HCT116 (cell line): ENCODE results near the gene EVL. TPM values are rescaled to one million over a fixed set of nuclear protein-coding genes. Genes with fewer than 3 reads are reported as not detected.

ENCODE experiments used
- ATAC-seq: fragments of 200-7000 bp; cut with Tn5 transposase; 2 replicates; pipeline ENCODE4 v1.9.1; 2020; ENCODE audit warnings: mild to moderate bottlenecking, moderate library complexity
- BruUV-seq: library from RNA; stranded (reverse); fragments of 400-500 nt; replicated peaks from 2 replicates; lab custom pipeline; 2021; lab: Mats Ljungman, UMichigan
- CTCF ChIA-PET: fragments of 300-600 bp; sonication (Branson Sonifier 250); formaldehyde crosslinking; loops from one replicate; lab custom pipeline; 2021; ENCODE audit warnings: antibody characterized with exemption; lab: Charles Lee
- POLR2A ChIA-PET: fragments of 300-600, 350-600 bp; sonication (Branson Sonifier 250); formaldehyde crosslinking; loops from one replicate; lab custom pipeline; 2021; ENCODE audit warnings: antibody characterized with exemption; lab: Charles Lee
- RAD21 ChIA-PET, 2 experiments: fragments of 300-600 bp; sonication (Branson Sonifier 250); formaldehyde crosslinking; loops; one replicate each; lab custom pipeline; 2023; ENCODE audit warnings: low total read pairs in 2 of 2; ENCODE audit not compliant: uncharacterized antibody in 2 of 2, unreplicated experiment in 2 of 2, low non-redundant PET in 1 of 2; lab: Charles Lee
- DNase-seq: peaks from one replicate; pipeline ENCODE4 v3.0.0-alpha.2; 2010; ENCODE audit warnings: low read depth, low spot score
- H2AFZ ChIP-seq: fragments of 200-600 bp; shearing (Covaris generic), sonication (generic); 2 replicates; pipeline ENCODE4 v1.6.1; 2017; ENCODE audit warnings: low read depth, mixed run types, mixed read lengths, antibody characterized with exemption, low read length; ENCODE audit not compliant: poor library complexity, severe bottlenecking
- H3K27ac ChIP-seq: 2 replicates; pipeline ENCODE4 v1.5.1; 2012; ENCODE audit warnings: low read depth, low read length
- H3K27me3 ChIP-seq: fragments of 200-600 bp; sonication (generic); 2 replicates; pipeline ENCODE4 v1.6.1; 2016; ENCODE audit warnings: mixed run types, low read length, mixed read lengths; ENCODE audit not compliant: insufficient read depth
- H3K36me3 ChIP-seq, 2 experiments: fragments of 200-500 bp in 1 of 2; fragments of 200-600 bp in 1 of 2; sonication (Bioruptor generic) in 1 of 2; sonication (generic) in 1 of 2; 2 replicates each; pipeline versions ENCODE4 v1.5.1 to v1.6.1; 2014 to 2016; ENCODE audit warnings: low read length in 2 of 2, inconsistent platforms in 1 of 2, mixed read lengths in 1 of 2, mixed run types in 1 of 2; ENCODE audit not compliant: insufficient read depth in 2 of 2, control insufficient read depth in 1 of 2
- H3K4me1 ChIP-seq, 2 experiments: fragments of 200-600 bp in 1 of 2; sonication (generic) in 1 of 2; 2 replicates each; pipeline versions ENCODE4 v1.5.1 to v1.6.1; 2012 to 2017; ENCODE audit warnings: low read length in 2 of 2, inconsistent platforms in 1 of 2, mild to moderate bottlenecking in 1 of 2, mixed read lengths in 1 of 2, mixed run types in 1 of 2, moderate library complexity in 1 of 2; ENCODE audit not compliant: insufficient read depth in 2 of 2, control insufficient read depth in 1 of 2
- H3K4me2 ChIP-seq: fragments of 200-600 bp; sonication (generic); 2 replicates; pipeline ENCODE4 v1.6.1; 2017; ENCODE audit warnings: mixed run types, low read length, mixed read lengths
- H3K4me3 ChIP-seq, 2 experiments: fragments of 200-600 bp in 1 of 2; sonication (generic) in 1 of 2; replicated peaks in 1 of 2; 2 replicates each; pipeline ENCODE4 v1.5.1; 2011 to 2016; ENCODE audit warnings: low read length in 2 of 2, control low read depth in 1 of 2, low read depth in 1 of 2, mild to moderate bottlenecking in 1 of 2, mixed read lengths in 1 of 2, mixed run types in 1 of 2
- H3K79me2 ChIP-seq: fragments of 200-600 bp; sonication (generic); 2 replicates; pipeline ENCODE4 v1.6.1; 2017; ENCODE audit warnings: mild to moderate bottlenecking, mixed run types, low read length, moderate library complexity, mixed read lengths; ENCODE audit not compliant: insufficient read depth
- H3K9ac ChIP-seq: fragments of 200-600 bp; sonication (generic); 2 replicates; pipeline ENCODE4 v1.6.1; 2016; ENCODE audit warnings: low read length, mixed read lengths
- H3K9me2 ChIP-seq: fragments of 200-600 bp; sonication (generic), shearing (Covaris generic); 2 replicates; pipeline ENCODE4 v1.6.1; 2017; ENCODE audit warnings: mixed run types, mild to moderate bottlenecking, moderate library complexity; ENCODE audit not compliant: insufficient read depth
- H3K9me3 ChIP-seq, 2 experiments: fragments of 200-500 bp in 1 of 2; fragments of 200-600 bp in 1 of 2; sonication (Bioruptor generic) in 1 of 2; sonication (generic) in 1 of 2; 2 replicates each; pipeline ENCODE4 v1.6.1; 2014 to 2017; ENCODE audit warnings: low read length in 2 of 2, mixed read lengths in 2 of 2, inconsistent platforms in 1 of 2, low read depth in 1 of 2, mild to moderate bottlenecking in 1 of 2, mixed run types in 1 of 2, moderate library complexity in 1 of 2; ENCODE audit not compliant: control insufficient read depth in 1 of 2, insufficient read depth in 1 of 2
- H4K20me1 ChIP-seq: fragments of 200-600 bp; sonication (generic), shearing (Covaris generic); 2 replicates; pipeline ENCODE4 v1.6.1; 2017; ENCODE audit warnings: mixed run types, mild to moderate bottlenecking, moderate library complexity; ENCODE audit not compliant: insufficient read depth
- CEBPB ChIP-seq: IDR thresholded peaks from 2 replicates; pipeline ENCODE4 v1.6.1; 2012; ENCODE audit warnings: low read depth
- CTCF ChIP-seq, 3 experiments: fragments of 200-600 bp in 1 of 3; sonication (generic) in 1 of 3; IDR thresholded peaks in 2 of 3; conservative IDR thresholded peaks in 1 of 3; 2 replicates each; pipeline ENCODE4 v1.5.1; 2012 to 2017; ENCODE audit warnings: low read depth in 2 of 3, low read length in 2 of 3, antibody characterized with exemption in 1 of 3, borderline replicate concordance in 1 of 3, control low read depth in 1 of 3, mild to moderate bottlenecking in 1 of 3, mixed read lengths in 1 of 3, mixed run types in 1 of 3, moderate library complexity in 1 of 3; ENCODE audit not compliant: insufficient read depth in 1 of 3
- EZH2 ChIP-seq: fragments of 200-600 bp; sonication (generic); IDR thresholded peaks from 2 replicates; pipeline ENCODE4 v1.6.1; 2017; ENCODE audit warnings: antibody characterized with exemption, mixed run types
- EZH2phosphoT487 ChIP-seq: fragments of 200-600 bp; IDR thresholded peaks from 2 replicates; pipeline ENCODE4 v1.6.1; 2018; ENCODE audit warnings: antibody characterized with exemption, borderline replicate concordance
- FOSL1 ChIP-seq: IDR thresholded peaks from 2 replicates; pipeline ENCODE4 v1.6.1; 2012; ENCODE audit warnings: low read depth
- MAX ChIP-seq: IDR thresholded peaks from 2 replicates; pipeline ENCODE4 v1.6.1; 2012
- POLR2A ChIP-seq: IDR thresholded peaks from 2 replicates; pipeline ENCODE4 v1.7.0; 2011; ENCODE audit warnings: borderline replicate concordance; ENCODE audit not compliant: insufficient read depth, insufficient read length; ENCODE audit errors: extremely low read depth
- POLR2AphosphoS5 ChIP-seq: IDR thresholded peaks from 2 replicates; pipeline ENCODE4 v1.6.1; 2011; ENCODE audit warnings: mild to moderate bottlenecking, low read depth, low read length, moderate library complexity
- RAD21 ChIP-seq: IDR thresholded peaks from 2 replicates; pipeline ENCODE4 v1.6.1; 2012; ENCODE audit warnings: low read depth, mild to moderate bottlenecking
- REST ChIP-seq: IDR thresholded peaks from 2 replicates; pipeline ENCODE4 v1.6.1; 2012; ENCODE audit warnings: low read depth
- SP1 ChIP-seq: IDR thresholded peaks from 2 replicates; pipeline ENCODE4 v1.6.1; 2012; ENCODE audit warnings: low read depth
- TCF7L2 ChIP-seq: IDR thresholded peaks from 2 replicates; pipeline ENCODE4 v1.7.0; 2011; ENCODE audit warnings: borderline replicate concordance, inconsistent platforms; ENCODE audit not compliant: insufficient read depth, insufficient read length; ENCODE audit errors: extremely low read depth
- ZBTB33 ChIP-seq: IDR thresholded peaks from 2 replicates; pipeline ENCODE4 v1.6.1; 2011; ENCODE audit warnings: mild to moderate bottlenecking, low read length, moderate library complexity; ENCODE audit not compliant: insufficient replicate concordance; ENCODE audit errors: extremely low read depth
- ZFX ChIP-seq: fragments of 450-650 bp; IDR thresholded peaks from 2 replicates; pipeline ENCODE4 v1.6.1; 2017
- ZNF274 ChIP-seq: fragments of 200-500 bp; sonication (Bioruptor generic); IDR thresholded peaks from 2 replicates; pipeline ENCODE4 v1.6.1; 2014; ENCODE audit warnings: mild to moderate bottlenecking, low read depth, low read length, inconsistent platforms
- intact Hi-C: fragments of 100-400 bp; cut with micrococcal nuclease; formaldehyde crosslinking; loops from 2 replicates; pipeline ENCODE4 v1.10.0; 2022
- total RNA-seq: library from RNA; stranded (reverse); gene quantifications from one replicate; pipeline ENCODE4 v1.2.1, GENCODE V29; 2021; ENCODE audit not compliant: unreplicated experiment

EVL gene
- total RNA-seq, 1 experiment from 2014 or later, result 19.9 TPM

GRCh38 chr14:100039903-100040302 is 25.3 kb upstream of the EVL start:
- H3K9me3 ChIP-seq, result no peaks in the 10 kb centered on the region
- no peaks in the 10 kb centered on the region for H3K79me2 ChIP-seq
- CTCF ChIA-PET, result interaction anchor here (1.6 kb wide), 1 partner anchor 68 kb away, joined by 3 read pairs; no protein-coding TSS in a partner anchor
- no peak overlapping the region for H3K27ac ChIP-seq
- H2AFZ ChIP-seq, result no peak overlapping the region
- H4K20me1 ChIP-seq, result no peaks in the 10 kb centered on the region
- no peak overlapping the region for H3K4me3 ChIP-seq
- no peak overlapping the region for H3K4me2 ChIP-seq
- H3K36me3 ChIP-seq, result no peaks in the 10 kb centered on the region
- no peaks in the 10 kb centered on the region for H3K9me2 ChIP-seq
- ATAC-seq, result no peak
- RAD21 ChIA-PET, result no interaction called here
- no peak for TF ChIP-seq ZNF274
- TF ChIP-seq POLR2AphosphoS5, result no peak
- TF ChIP-seq MAX, result no peak
- no peak for TF ChIP-seq TCF7L2
- TF ChIP-seq RAD21, result no peak
- no peak for TF ChIP-seq ZBTB33
- no peak for TF ChIP-seq FOSL1
- TF ChIP-seq SP1, result no peak
- no peak for TF ChIP-seq CTCF (IDR thresholded peaks at IDR 0.05 in 2 of 3, conservative IDR thresholded peaks at IDR 0.05 in 1 of 3; ENCODE audit: borderline replicate concordance in 1 of 3, insufficient read depth in 1 of 3, low read depth in 2 of 3, low read length in 2 of 3)
- no peak for TF ChIP-seq CEBPB
- TF ChIP-seq EZH2, result no peak
- no peak for TF ChIP-seq POLR2A
- TF ChIP-seq EZH2phosphoT487, result no peak
- no peak for TF ChIP-seq ZFX
- TF ChIP-seq REST, result no peak
- TF ChIP-seq, all 23 proteins: peak for 0
- Histone ChIP-seq H3K4me1 (no peaks in the 10 kb centered on the region), H3K27me3 (no peaks in the 10 kb centered on the region), H3K9ac (no peak overlapping the region)
- intact Hi-C loops, result no loop called here
- BruUV-seq, result no TSS peak
- no peak for DNase-seq
- POLR2A ChIA-PET, result no interaction called here
